Suppressor macrophage treated with lipopolysaccharide for 4 hours (primary cell): Measurements from ENCODE around the gene CLEC2D.
A peak's percentile ranks its signal among the peaks of the same experiment; 100 is the strongest.
"Not testable (repeated sequence)": the region's sequence is repeated elsewhere in the genome, so short reads cannot be mapped to it uniquely, and the experiment has no call there.

Source experiments
- DNase-seq: peaks from one replicate; pipeline ENCODE4 v3.0.0-alpha.2; 2020

The CLEC2D gene

DNA sequence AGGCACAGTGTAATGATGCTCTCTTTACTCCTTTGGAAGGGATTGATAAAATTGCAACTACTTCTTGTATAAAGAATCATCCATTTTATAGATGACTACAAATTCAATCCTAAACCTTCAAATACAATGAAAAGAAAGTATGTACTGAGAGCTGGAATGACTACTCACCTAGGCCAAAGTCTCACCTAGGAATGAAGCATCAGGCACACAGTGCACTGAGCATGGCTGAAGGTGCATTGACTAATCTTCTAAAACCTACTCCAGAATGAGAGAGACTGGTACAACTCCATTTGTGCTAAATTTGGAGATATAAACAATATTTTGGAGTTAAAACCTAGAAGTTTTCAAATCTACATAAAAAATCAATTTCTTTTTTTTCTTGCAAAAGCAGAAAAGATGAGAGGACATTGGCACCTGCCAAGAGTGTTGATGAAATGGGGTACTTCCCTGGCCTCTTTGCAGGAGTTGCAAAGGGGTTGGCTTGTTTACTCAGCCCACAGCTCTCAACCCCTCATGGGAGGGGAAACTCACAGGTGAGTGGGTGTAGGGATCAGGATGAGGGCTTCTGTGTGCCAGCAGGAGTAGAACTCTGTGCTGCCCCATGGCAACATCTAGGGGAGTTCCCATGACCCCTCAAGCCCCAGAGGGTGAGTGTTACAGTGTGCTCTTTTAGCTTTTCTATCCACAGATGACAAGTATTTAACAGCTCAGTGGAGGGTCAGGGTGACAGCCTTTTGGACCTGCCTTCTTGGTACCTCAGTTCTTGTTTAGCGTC is 32.1 kb downstream of the CLEC2D start:
- no peak for DNase-seq

DNA sequence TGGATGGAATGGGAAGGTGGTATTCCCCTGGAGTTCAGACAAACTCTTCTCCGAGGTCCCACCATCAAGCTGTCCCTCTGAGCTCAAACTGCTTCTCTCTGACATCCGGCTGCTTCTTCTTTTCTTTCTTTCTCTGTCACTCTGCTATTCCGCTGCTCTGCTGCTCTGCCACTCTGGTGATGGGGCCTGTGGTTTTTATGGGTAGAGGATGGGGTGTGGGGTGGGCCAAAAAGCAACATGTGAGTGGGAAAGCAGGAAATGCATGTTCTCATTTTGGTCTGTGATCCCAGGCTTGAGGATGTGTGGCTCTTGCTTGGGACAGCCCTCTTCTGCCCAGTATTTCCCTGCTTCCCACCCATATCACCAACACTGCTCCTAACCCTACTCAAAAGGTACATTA is 32.7 kb downstream of the CLEC2D start:
- no peak for DNase-seq

DNA sequence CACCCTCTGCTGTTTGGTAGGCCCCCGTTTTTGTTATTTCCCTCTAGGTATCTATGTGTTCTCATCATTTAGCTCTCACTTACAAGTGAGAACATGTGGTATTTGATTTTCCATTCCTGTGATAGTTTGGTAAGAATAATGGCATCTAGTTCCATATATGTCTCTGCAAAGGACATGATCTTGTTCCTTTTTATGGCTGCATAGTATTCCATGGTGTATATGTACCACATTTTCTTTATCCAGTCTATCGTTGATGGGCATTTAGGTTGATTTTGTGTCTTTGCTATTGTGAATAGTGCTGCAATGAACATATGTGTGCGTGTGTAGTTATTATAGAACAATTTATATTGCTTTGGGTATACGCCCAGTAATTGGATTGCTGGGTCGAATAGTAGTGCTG is 35.0 kb downstream of the CLEC2D start:
- DNase-seq = not testable (repeated sequence)

DNA sequence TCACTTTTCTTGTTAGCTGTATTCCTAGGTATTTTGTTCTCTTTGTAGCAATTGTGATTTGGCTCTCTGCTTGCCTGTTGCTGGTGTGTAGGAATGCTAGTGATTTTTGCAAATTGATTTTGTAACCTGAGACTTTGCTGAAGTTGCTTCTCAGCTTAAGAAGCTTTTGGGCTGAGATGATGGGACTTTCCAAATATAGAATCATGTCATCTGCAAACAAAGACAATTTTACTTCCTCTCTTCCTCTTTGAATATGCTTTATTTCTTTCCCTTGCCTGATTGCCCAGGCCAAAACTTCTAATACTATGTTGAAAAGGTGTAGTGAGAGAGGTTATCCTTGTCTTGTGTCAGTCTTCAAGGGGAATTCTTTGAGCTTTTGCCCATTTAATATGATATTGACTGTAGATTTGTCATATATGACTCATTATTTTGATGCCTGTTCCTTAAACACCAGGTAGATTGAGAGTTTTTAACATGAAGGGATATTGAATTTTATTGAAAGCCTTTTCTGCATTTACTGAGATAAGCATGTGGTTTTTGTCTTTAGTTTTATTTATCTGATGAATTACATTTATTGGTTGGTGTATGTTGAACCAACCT is 36.7 kb downstream of the CLEC2D start:
- peak; percentile 36 for DNase-seq

DNA sequence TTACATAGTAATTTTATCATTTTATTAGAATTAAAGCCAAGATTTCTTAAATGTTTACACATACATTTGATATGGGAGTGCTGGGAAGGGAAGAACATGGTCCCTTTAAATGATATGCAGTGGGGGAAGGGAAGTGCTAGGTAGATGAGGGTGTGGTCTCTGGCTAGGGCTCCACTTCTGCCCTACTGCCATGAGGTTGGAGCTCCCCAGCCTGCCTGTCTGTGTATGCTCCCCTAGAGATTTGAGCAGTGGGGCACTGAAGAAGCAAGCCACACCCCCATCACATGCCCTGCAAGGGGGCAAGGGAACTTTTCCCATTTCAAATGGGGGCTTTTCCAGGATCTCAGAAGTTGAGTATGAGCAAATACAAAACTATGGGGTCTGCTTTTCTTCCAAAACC is 37.8 kb downstream of the CLEC2D start:
- DNase-seq = no peak

DNA sequence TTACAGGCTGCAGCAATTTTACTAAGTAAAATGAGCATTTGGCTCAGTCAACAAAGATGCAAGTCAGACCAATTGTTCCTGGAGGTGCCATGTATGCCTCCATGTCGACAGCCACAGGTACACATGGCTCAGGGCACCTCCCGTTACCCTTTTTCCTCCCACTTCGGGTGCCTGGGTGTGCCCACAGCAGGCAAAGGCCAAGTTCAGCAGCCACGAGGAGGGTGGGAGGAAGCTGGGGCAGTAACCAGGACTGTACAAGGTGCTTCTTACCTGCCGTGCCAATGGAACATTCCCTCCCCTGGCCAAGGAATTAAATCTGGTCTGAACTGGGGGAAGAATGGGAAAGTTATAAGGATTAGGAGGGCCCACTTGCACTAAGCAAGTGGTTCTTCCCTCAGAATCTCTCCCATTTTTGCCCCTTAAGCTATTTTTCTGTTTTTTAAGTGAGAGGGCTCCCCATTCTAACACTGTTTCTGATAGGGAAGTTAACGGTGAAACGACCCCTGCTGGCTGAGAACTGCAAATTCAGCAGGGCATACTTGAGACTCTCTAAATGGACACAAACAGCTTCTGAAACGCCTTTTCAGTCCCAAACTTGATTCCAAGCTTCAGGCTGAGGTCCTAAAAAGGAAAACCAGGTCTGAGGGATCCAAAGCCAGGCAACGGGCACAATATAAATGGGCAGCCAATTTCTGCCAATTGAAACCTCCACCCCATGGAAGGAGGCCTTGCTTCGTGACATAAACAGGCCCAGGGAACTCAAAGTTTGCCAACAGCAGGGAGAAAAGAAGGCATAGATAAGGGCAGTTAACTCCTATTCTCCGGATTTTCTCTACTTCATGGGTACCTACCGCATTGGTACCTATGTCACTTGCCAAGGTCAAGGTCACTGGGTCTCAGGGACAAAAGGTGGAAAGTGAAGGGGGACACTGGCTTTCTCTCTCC is 38.6 kb downstream of the CLEC2D start:
- DNase-seq = peak; percentile 68

DNA sequence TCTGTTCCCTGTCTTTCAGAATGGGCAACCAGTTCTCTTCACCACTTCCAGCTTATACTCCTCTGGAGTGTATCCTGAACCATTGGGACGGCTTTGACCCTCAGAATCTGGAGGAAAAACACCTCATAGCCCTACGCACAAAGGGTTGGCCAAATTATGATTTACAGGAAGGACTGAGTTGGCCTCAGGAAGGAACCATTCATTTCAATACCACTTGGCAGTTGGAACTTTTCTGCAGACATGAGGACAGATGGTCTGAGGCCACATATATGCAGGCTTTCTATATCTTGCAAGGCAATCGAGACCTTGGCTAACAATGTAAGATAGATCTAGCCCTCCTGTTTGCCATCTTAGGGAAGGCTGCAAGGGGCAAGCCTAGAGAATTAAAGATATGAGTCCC is 39.3 kb downstream of the CLEC2D start:
- no peak for DNase-seq

DNA sequence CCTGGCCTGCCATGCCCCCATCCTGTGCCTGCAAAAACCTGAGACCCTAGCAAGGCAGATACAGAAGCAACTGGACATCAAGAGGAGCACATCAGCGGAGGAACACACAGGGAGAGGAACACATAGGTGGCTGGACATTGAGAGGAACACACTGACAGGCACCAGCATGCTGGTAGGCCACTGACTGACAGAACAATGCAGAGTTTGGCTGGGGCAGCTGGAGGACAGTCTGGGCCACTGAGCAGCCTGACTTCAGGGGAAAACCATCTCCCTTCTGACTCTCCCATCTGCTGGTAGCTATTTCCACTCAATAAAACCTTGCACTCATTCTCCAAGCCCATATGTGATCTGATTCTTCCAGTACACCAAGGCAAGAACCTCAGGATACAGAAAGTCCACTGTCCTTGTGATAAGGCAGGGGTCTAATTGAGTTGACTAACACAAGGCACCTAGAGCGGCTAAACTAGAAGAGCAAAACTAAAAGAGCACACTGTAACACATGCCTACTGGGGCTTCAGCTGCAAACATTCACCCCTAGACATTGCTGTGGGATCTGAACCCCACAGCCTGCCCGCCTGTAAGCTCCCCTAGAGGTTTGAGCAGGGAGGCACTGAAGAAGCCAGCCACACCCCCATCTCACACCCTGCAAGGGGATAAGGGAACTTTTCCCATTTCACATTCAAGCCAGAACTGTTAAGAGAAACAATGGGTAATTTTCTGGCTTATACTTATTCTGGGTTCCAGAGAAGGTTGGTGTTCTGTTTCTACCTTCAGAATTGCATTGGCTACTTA is 41.3 kb downstream of the CLEC2D start:
- DNase-seq = no peak

DNA sequence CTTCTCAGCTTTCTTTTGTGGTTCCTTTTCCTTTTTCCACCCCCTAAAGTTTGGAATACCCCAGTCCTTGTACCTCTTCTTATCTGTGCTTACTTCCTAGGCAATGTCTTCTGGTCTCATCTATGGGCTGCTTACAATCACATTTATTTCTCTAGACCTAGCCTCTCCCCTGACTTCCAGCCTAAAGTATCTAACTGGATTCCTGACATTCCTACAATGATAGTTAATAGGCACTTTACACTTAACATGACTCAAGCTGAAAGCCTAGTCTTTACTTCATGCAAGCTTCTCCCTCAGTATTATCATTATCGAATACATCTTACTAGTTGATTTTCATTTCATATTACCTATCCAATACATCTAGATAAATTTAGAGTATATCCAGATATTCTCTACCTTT is 42.2 kb downstream of the CLEC2D start:
- no peak for DNase-seq

DNA sequence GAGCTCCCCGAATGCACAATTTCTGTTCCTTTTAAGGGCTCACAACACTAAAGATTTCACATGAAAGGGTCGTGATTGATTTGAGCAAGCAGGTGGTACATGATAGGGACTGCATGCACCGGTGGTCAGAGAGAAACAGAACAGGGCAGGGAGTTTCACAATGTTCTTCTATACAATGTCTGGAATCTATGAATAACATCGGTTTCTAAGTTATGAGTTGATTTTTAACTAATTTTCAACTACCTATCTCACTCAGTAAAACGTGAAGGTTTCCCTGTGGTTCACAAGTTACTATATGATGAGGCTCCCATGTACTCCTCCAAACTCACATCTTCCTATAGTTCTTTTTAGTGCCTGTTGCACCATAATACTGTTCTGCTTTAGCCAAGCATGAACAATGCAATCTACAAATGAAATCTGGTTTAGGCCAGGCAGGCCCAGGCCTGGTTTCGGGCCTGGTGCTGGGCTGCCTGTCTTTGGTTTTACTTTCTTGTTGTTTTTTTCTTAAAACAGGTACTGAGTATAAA is 43.6 kb downstream of the CLEC2D start:
- DNase-seq = not testable (repeated sequence)

DNA sequence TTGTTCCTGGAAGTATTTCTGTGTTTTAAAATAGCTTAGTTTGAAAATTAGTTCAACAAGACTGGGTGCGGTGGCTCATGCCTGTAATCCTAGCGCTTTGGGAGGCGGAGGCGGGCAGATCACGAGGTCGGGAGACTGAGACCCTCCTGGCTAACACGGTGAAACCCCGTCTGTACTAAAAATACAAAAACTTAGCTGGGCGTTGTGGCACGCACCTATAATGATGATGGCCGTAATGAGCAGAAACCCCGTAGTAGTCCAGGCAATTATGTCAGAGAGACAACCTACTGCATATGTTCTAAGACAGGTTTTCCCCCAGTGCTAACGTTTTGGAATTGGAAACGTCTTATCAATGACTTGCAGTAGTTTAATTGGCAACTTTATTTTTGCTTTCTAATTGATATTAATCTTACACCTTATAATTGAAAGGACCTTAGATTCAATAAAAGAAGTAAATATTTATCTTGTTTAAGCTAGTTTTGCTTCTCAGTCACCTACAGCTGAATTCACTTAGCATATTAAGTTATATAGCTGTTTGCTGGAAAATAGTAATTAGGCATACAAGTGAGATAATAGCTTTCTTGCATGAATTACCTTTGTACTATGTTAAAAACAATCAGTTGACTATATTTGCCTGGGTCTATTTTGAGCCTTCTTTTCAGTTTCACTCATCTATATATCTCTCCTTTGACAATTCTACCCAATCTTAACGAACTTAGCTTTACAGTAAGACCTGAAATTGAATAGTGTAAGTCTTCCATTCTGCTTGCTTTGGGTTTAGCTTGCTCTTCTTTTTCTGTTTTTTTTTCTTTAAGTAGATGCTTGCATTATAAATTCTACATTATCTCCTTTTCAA is 47.8 kb downstream of the CLEC2D start:
- no peak for DNase-seq

DNA sequence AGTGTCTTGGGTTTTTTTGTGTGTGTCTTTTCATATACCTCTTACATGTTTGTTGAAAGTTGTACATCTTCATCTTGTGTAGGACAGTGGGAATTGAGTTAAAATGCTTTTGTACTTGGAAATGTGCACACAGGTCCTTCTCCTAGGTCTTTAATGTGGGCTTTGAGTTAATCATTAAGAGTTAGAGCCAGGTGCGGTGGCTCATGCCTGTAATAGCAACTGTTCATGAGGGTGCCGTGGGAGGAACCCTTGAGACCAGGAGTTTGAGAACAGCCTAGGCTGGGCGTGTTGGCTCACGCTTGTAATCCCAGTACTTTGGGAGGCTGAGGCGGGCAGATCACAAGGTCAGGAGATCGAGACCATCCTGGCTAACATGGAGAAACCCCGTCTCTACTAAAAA is 49.5 kb downstream of the CLEC2D start:
- no peak for DNase-seq

DNA sequence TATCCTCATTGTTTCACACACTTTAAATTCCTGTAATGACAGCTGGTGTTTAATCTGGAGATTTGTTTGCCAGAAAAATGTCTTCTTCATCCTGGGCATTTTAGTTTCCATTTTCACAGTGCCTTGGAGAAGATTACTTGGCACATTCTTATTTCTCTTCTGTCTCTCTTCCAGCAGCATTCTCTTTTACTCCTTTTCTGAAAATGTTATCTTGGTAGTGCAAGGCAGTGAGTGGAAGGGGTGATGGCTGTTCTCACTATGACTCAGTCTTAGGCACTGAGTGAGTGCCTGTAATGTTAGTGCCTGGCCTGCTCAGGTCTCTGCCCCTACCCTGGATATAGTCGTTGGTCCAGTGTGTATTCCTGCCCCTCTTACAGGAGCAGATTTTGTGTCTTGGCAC is 50.3 kb downstream of the CLEC2D start:
- DNase-seq = no peak

DNA sequence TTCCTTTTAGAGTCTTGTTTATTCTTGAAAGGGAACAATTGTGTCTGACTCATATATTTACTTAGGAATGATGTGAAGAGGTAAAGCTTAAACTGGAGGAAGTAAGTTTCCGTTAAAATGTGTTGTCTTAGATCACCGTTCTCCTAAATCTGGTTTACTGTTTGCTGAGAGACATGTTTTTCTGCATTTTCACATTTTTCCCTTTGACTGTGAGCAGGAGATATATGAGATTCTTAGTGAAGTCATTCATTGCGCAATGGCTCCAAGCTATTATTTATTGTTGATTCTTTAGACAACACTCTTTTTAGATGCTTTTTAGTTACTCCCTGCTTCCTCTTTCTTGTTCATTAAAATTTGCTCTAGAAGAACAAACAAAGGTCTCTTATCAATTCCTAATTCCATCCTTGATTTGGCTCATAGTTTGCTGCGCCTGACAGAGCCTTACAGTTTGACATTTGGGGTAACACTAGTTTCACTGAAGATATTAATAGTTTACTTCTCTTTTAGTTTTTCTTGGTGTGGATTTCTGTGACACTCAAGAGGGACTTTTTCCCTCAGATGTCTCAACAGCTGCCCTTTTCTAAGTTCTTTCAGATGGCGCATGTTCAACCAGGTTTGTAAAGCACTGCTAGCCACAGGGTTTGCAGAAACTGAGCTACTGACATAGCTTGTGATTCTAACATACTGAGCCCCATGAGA is 52.0 kb downstream of the CLEC2D start:
- DNase-seq = peak; percentile 83

DNA sequence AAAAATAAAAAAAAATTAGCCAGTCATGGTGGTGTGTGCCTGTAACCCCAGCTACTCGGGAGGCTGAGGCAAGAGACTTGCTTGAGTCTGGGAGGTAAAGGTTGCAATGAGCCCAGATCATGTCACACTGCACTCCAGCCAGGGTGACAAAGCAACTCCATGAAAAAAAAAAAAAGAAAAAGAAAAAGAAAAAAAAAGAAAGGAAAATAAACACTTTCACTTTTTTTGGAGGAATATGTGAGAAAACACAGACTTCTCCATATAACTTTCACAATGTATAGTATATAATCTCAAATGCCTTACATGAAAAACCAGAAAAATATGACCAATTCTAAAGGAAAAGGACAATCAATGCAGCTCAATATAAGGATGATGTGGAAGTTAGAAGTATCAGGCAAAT is 54.5 kb downstream of the CLEC2D start:
- DNase-seq = no peak

DNA sequence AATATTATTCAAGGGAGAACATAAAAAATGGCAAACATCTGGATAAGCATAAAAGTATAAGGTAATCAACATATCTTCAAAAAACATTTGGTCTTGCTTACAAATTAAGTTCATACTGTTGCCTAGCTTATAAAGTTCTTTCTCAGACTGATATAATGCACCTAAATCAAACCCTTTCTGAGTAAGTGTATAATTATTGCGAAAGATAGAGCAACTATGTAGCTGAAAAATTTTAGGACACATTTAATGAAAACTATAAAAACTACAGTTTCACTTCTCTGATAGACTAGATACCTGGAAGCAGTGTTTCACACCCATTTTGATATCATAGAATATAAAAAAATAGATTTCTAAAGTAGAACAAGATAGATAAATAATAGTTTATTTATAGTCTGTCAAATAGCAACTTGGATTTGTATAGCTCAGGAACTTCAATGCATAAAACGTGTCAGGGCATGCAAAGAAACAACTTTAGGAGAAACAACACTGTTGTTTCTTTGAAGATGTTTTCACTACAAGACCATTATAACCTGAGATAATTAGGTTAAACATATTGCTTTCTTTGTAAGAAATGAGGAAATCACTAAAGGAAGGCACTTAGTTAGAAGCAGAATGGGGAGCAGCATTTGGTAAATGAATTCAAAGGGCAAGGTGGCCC is 55.8 kb downstream of the CLEC2D start:
- no peak for DNase-seq

DNA sequence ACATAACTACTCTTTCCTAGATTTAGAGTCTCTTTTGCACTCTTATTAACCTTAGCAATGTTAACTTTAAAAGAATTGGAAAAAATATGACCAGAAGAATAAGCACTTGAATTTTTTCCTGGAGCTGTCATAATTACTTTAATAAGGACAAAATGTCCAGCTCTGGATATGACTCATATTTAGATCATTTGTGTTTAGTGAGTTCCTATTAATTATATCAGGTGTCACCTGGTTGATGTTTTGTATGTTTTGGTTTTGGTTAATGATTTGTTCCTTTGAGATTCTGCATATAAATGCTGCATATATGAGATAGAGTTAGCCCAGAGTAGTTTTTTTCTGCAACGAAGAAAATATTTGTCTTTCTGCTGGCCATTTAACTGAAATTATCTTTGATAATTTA is 58.3 kb downstream of the CLEC2D start:
- DNase-seq = no peak

DNA sequence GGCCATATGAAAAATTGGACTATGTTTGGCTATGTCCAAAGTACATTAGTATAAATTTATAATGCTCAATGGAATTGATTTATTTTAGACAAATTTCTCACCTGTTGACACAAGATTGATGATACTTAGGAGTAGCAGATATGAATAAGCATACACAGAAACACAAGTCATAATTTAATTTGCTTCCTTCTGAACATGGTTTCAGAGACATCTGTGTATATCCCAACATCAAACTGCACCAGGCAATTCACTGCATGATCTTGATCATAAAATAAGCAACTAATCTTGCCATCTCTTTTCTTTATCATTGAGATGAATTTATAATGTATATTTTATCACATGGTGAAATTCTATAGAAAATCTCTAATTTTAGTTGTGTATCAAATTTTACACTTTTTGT is 59.6 kb downstream of the CLEC2D start:
- no peak for DNase-seq

DNA sequence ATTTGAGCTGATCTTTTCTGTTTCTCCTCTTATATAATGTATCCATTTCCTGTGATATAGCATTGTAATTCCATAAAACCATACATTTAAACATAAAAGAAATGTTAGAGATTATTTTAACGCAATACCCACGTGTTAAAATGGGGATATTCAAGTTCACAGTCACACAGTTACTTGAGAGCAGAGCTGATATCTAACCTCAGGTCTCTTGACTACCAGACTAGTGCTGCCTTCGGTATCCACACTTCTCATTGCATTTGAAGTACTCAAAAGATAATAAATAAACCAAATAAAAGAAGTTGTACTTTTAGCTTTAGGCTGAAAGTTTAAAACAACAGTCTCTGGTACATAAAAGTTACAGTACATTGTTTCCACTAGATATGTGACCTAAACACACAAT is 60.5 kb downstream of the CLEC2D start:
- no peak for DNase-seq

DNA sequence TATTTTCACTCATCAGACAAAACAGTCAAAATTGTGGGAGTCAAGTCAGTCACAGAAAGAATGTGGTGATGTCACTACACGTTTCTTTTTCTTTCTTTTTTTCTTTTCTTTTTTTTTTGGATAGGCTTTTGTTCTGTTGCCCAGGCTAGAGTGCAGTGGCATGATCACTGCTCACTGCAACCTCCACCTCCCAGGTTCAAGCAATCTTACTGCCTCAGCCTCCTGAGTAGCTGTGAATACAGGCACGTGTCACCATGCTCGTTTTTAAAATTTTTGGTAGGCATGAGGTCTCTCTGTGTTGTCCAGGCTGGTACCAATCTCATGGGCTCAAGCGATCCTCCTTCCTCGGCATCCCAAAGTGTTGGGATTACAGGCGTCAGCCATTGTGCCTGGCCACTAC is 61.1 kb downstream of the CLEC2D start:
- no peak for DNase-seq
